ENCODE measurements around the gene DCX. TPM values are rescaled to one million over a fixed set of nuclear protein-coding genes. Genes with fewer than 3 reads are reported as not detected.

Gene DCX
- total RNA-seq, 4 donors from 2014 or later = not detected

- TF ChIP-seq, protein P1, sequence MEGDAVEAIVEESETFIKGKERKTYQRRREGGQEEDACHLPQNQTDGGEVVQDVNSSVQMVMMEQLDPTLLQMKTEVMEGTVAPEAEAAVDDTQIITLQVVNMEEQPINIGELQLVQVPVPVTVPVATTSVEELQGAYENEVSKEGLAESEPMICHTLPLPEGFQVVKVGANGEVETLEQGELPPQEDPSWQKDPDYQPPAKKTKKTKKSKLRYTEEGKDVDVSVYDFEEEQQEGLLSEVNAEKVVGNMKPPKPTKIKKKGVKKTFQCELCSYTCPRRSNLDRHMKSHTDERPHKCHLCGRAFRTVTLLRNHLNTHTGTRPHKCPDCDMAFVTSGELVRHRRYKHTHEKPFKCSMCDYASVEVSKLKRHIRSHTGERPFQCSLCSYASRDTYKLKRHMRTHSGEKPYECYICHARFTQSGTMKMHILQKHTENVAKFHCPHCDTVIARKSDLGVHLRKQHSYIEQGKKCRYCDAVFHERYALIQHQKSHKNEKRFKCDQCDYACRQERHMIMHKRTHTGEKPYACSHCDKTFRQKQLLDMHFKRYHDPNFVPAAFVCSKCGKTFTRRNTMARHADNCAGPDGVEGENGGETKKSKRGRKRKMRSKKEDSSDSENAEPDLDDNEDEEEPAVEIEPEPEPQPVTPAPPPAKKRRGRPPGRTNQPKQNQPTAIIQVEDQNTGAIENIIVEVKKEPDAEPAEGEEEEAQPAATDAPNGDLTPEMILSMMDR (IDR thresholded peaks at IDR 0.05) = no peak
- DNase-seq (ENCODE audit: low spot score) (no peak), ATAC-seq (ENCODE audit: low FRiP score) (no peak)
Measured at GRCh38 chrX:111376897-111377578, 35.0 kb downstream of the DCX start.

- TF ChIP-seq, protein P1 (IDR thresholded peaks at IDR 0.05) = no peak
Measured at GRCh38 chrX:111376486-111376885, 35.5 kb downstream of the DCX start.

DNA sequence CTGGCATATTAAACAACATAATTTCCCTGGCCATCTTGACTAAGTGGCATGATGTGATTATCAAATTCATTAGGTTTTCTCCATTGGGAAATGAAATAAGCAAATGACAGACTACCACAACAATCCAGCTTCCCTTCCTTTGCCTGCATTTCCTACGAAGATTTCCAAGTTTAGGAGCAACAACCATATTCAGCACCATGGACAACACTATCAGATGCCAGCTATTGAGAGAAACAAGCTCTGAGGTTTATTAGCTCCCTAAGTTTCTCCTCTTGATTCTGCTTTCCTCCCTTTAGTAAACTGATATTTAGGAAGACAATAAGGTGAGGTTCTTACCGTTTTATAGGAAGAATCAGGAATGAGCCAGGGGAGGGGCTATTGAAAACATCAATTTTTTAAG, 36.2 kb downstream of the DCX start:
- ATAC-seq (ENCODE audit: low FRiP score) = no peak
- TF ChIP-seq, protein P1 (IDR thresholded peaks at IDR 0.05) = no peak
- DNase-seq (ENCODE audit: low spot score) = no peak

More at GRCh38 chrX:111376486-111376885, 35.5 kb downstream of the DCX start:
- no peak for DNase-seq (ENCODE audit: low spot score)
- ATAC-seq (ENCODE audit: low FRiP score) = no peak

DNA sequence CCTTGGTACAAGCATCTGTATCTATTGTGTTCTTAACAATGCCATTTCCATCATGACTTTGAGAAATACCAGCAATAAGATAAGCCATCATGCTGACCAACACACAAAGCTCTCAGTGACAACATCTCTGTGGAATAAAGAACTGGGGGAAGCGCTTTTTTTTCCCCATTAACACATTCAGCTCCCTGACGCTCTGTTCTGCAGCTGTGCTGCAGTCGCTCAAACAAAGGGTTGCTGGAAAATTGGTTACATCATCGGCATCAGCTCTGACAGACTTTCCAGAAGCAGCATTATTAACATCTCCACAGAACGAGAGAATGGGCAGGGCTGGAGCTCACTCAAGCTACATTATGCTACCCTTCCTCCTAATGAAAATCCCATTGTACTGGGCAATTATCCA, 39.9 kb downstream of the DCX start:
- ATAC-seq (ENCODE audit: low FRiP score) = no peak
- DNase-seq (ENCODE audit: low spot score) = no peak
- TF ChIP-seq, protein P1 (IDR thresholded peaks at IDR 0.05) = no peak

DNA sequence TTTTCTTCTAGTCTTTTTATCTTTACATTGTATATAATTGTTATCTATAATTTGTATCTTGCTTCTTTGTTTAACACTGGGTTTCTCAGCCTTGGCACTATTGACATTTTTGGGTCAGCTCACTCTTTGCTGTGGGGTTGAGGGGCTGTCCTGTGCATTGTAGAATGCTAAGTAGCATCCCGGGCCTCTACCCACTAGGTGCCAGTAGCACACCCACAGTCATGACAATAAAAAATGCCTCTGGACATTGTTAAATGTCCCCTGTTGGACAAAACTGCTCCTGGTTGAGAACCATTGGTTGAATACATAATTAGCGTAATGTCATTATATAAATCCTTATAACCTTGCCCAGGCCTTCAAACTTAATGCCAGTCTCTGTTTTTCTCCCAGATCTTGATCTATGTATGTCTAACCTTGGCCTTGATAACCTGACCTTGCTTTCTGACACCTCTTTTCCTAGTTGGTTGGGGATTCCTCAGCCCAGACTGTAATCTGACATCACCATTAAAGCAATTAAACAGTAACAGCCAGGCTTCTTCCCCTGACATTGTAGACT, 46.1 kb downstream of the DCX start:
- DNase-seq (ENCODE audit: low spot score) (no peak), ATAC-seq (ENCODE audit: low FRiP score) (no peak)
- TF ChIP-seq, protein P1 (IDR thresholded peaks at IDR 0.05) = no peak

DNA sequence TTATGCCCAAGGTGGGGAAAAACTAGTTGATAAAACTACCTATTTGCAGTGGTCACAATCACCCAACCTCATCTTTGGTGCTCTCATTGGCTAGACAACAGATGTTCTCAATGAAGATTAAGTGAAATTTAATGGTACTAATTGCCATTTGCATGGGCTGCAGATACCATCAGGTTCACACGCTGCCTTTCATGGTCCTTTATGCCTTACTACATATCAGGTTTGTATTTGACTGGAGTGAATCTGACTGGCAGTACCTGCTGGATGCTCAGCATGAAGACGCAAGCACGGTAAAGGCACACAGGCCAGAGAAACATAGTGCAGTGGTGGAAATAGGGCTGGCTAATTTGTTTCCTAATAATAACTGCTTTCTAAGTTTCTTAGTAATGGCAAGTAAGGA, 48.3 kb downstream of the DCX start:
- ATAC-seq (ENCODE audit: low FRiP score) (no peak), DNase-seq (ENCODE audit: low spot score) (no peak)
- TF ChIP-seq, protein P1 (IDR thresholded peaks at IDR 0.05) = no peak

- DNase-seq (ENCODE audit: low spot score) (no peak), ATAC-seq (ENCODE audit: low FRiP score) (no peak)
- TF ChIP-seq, protein P1 (IDR thresholded peaks at IDR 0.05) = no peak
Measured at GRCh38 chrX:111361751-111362150, 50.2 kb downstream of the DCX start.
